Measurements from ENCODE around the gene TCF7L2.
"Not testable (repeated sequence)": the region's sequence is repeated elsewhere in the genome, so short reads cannot be mapped to it uniquely, and the experiment has no call there.

TCF7L2 gene

DNA sequence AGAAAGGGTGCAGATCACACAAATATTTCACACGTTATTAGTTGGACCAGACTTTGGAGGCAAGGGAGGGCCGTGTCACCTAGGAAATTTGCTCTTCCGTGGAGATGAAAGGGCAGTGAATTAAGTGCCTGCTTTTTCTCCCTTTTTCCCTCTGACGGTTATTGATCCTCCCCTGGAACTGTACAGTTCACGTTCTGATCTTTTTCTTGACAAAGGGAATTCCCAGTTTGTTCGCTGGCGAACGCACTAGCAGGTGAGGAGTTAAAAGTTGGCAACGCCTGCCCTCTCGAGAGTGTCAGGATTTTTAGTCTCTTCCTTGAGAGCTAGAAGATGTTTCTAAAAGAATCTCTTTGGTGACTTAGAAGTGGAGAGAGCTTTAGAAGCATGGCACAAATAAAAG lies 111.5 kb downstream of the TCF7L2 start:
- DNase-seq, result no peak

DNA sequence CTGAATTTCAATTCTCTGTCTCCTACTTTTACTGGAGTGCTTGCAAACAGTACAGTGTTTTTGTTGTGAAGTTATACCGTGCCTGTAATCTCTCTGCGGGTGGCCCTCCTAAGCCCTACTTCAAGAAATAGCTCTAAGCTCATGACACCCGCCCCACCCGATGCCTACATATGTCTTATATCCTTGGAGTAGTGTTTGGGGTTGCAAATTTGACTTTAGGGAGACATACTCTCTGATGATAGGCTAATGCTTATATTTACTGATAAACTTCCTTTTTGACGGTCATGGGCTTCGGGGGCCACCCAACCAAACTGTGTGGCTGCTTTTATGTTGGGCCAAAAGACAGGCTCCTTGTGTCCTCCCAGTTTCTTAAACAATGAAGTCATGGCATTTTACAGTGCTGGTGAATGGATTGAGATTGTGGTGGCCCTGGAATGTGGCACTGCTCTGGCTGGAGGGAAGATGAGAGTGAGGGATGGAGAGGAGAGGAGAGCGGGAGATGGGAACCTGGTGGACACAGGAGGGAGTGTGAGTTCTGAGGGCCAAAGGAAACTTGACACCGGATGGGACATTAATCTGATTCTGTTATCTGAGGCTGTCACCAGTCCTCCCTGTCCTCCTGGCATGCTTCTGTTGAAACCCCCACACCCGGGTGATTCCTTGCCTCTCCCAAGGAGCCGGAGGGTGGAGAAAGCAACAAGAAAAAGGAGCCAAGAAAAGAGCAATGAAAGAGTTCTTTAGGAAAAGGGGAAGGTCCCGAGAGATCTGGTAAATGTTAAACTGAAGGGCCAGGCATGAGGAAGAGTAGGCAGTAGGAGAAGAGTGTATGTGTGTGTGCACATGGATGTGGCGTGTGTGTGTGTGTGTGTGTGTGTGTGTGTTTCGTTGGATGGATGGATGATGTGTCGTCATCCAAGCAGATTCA lies 113.3 kb downstream of the TCF7L2 start:
- DNase-seq, result no peak

DNA sequence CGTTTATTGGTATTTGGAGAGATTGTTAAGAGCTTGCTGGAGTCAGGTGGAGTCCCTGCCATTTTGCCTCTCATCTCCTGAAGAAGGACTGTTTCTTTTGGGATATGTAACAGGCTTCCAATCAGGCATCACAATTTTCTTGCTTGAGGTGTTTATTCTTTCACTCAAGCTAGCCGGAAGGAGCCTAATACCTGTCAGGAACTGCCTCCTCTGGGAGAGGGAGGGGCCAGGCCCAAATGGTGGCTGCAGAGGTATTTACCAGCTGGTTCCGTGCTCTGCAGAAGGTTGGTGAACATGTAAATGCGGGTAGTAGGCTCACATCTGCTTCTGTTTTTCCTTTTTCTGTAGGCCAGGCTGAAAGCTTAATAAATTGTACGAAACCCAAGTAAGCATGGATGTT lies 114.0 kb downstream of the TCF7L2 start:
- no peak for DNase-seq

DNA sequence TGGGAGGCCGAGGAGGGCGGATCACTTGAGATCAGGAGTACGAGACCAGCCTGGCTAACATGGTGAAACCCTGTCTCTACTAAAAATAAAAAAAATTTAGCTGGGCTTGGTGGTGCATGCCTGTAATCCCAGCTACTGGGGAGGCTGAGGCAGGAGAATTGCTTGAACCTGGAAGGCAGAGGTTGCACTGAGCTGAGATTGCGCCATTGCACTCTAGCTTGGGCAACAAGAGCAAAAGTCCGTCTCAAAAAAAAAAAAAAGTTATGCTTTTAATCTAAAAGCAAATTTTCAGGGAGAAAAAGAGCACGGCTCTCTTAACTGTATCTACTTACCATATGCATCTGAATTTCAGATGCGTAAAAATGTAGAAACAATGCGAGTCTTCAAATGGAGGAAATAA lies 116.1 kb downstream of the TCF7L2 start:
- DNase-seq, result not testable (repeated sequence)

DNA sequence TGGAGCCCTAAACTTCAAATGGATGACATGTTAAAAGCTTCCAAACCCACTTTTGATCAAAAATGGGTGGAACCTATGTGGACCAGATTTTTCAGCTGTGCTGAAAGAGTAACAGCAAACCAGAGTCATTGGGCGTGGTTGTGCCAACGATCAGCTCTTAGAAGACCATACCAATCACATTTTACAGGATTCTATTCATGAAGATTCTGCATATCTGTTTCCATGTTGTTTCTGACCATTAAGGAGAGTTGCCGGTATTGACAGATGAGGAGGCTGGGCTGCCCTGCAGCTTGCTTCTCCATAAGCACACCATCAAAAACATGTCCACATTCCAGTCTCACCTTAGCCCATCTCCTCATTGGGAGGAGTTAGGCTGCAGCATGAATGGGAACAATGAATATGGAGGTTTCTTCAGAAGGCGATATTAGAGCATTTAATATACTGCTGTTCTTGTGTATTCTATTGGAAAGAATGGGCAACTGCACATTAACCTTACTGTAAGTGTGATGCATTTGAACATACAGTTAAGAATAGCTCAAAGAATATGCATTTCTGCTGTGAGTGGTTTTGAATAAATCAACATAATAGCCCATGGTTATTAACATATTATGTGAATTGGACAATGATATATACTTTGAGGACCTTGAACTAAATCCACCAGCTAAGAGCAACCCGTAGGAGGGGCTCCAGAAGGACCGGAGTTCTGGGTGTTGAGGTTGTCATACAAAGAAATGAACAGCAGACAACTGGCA lies 116.7 kb downstream of the TCF7L2 start:
- DNase-seq, result no peak

DNA sequence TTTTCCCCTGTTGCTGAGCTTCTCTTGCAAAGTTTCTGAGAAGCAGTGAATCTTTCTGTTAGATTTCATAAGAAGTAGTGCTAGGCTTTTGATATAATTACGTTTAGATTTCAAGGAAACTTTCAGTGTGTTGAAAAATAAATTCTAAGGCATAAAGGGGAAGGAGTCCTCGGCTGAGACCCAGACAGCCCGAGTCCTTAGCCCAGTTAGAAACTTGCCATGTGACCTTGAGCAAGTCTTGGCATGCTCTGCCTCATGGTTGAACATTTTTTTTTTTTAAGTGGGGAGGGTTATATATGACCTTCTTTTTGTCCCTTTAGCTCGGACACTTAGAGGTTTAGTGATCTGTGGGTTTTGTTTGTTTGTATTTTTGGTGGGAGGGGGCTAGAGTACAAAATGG lies 117.5 kb downstream of the TCF7L2 start:
- DNase-seq, result no peak

DNA sequence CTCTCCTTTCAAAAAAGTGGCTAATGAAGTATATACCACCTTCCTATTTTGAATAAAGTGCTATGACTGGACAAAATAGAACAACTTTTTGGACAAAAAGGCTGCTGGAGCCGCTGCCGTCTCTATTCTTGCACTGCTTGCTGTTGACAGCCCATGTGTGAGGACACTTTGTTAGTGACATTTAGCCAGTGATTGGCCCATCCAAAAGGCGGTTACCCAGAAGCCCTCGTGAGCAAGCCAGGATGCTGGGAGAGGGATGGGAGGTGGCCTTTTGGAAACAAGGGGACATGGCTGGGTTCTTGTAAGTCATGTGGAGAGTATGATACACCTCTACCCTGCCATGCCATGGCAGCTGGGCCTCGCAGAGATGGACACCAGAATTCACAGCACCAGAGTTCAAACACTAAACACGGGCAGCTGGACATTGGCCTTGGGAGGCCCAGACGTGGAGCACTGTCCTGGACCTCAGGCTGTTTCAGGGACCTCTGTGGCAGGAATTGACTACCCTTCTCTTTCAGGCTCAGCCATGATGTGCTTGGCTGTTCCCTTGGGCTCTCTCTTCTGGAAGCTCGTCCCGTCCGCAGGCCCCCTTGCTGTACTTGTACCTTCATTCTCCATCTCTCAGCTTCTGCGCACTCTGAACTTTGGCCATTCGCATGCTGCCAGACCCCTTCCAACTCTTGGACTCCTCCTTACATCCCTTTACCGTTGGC lies 118.3 kb downstream of the TCF7L2 start:
- no peak for DNase-seq

DNA sequence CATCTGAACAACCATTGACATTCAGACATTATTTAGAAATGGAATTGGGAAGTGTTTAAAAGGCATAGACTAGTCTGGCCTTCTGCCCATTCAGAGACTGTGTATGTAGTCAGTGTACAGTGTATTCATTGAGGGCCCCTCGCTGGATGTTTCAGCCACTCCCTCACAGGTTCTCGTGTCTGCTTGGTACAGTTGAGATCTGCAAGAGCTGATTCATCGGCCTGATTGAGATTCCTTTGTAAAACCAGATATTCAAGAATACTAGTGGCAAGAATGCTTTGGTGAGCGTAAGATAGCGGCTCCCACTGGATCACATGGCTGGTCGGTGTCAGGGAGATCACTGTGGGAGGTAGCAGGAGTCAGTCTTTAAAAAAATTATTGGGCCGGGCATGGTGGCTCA lies 119.5 kb downstream of the TCF7L2 start:
- no peak for DNase-seq

DNA sequence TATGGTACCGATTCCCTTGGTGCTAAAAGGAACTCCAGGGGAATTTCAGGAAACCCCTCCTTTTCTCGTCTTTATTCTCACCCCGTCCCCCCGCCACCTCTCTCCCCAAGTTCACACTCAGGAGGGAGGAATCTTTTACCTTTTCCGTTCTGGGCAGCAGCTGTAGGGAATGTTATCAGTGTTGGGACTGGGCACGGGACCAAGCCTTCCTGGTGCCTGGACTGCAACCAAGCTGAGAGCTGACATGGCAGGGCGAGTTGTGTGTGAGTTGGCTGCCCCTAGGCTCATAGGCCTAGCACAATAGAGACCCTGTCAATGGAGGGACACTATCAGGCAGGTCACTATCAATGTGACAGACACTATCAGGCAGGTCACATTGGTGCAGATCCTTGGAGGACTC lies 121.4 kb downstream of the TCF7L2 start:
- DNase-seq, result peak in 3 of 56 donors; percentile 2 to 15 (median 6)

DNA sequence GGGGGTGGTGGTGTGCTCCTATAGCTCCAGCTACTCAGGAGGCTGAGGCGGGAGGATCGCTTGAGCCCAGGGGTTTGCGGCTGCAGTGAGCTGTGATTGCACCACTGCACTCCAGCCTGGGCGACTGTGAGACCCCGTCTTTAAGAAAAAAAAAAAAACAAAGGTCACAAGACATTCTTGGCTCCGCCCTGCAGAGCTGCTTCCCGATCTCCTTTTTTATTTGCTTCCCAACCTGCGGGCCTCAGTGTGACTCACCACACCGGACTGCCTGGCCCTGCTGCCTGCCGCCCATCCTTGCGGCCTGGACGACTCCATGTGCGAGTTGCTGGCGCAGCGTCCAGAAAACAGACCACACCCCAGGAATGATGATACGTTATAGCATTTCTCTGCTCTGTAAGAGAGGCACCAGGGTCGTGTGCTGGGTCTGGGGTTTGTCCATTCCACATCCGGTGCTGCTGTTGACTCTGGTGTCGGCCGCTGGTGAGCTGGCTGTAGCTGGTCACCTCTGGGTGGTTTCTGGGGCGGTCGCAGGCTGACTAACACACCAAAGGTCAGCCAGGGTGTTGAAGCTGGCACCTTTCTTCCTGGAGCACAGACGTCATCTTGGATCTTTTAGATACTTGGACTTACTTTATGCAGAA lies 123.6 kb downstream of the TCF7L2 start:
- DNase-seq, result no peak

DNA sequence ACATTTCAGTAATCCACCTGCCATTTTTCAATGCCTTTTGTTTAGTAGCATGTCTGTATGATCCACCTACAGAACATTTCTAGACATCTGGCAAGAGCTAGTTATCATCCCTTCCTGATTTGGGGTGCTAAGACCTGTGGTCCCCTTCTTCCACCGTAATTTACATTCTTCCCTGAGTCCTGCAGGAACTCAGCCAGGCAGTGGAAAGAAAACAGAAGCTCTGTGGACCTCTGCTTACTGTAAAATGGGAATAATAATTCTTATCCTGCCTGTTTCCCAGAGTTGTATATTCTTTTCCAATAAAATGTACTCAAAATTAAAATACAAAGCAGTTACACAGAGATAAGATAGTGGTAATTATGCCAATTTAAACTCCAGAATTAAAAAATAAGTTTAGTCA lies 126.9 kb downstream of the TCF7L2 start:
- DNase-seq, result no peak

DNA sequence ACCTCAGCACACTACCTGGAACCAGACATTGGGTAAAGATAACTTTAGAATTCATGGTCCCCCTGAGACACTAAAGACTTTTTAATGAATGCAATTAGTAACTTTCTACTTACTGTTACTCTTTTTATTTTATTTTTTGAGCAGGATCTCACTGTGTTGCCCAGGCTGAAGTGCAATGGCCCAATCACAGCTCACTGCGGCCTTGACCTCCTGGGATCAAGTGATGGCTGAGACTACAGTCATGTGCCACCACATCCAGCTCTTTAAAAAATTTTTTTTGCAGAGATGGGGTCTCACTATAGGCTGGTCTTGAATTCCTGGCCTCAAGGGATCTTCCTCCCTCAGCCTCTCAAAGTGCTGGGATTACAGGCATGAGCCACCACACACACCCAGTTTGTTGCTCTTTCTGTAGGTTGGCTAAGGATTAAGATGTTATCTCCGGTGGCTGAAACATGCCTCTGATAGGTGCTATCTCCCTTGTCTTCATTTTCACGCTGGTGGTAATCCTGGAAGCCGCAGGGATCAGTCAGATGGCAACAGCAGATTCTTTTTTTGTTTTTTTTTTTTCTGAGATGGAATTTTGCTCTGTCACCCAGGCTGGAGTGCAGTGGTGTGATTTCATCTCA lies 128.3 kb downstream of the TCF7L2 start:
- no peak for DNase-seq

DNA sequence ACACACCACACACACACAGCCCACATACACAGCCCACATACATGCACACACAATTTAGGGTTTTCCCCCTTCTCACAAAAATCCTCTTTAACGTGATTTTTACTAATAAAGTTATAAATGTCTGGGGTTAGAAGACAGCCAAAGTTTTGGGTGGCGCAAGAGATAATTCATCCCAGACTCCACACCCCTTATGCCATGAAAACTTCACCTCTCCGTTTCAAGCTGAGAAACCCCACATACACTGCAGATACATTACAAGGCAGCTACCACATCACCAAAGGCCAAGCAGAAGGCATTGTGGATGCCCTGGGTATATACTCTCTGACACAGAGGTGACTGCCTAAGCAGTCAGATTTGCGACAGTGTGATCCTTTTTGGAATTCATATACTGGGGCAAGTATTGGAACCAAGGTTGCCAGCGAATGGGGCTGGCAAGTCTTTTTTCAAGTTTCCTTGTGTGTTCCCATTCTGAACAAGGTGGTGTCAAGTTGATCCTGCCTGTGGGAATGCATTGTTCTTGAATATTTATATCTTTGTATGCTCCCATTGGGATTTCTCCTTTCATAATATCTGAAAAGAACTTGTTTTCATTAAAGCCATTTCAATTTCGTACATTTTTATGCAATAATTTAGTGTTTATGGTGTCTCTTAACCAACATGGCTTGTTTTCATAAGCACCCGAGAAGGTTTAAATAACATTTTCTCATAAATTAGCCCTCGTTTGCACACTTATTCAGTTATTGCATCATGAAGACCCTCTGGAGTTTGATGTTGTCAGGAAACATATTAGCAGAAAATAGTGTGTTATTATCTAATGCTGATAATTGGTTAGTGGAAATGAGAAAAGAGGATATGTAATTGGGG lies 130.2 kb downstream of the TCF7L2 start:
- no peak for DNase-seq

DNA sequence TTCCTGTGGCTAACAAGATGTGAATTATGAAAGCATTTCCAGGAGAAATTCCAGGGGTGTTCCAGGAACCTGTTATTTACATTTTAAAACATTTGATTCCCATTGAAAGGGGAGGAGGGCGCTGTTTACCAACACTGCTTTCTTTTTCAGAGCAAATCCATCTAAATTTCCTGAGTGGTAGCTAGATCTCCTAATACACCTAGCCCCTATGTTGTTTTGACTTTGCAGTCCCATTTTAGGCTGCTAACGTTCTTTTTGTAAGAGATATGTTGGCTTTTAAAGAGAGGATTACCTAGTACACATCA lies 130.8 kb downstream of the TCF7L2 start:
- DNase-seq, result no peak

DNA sequence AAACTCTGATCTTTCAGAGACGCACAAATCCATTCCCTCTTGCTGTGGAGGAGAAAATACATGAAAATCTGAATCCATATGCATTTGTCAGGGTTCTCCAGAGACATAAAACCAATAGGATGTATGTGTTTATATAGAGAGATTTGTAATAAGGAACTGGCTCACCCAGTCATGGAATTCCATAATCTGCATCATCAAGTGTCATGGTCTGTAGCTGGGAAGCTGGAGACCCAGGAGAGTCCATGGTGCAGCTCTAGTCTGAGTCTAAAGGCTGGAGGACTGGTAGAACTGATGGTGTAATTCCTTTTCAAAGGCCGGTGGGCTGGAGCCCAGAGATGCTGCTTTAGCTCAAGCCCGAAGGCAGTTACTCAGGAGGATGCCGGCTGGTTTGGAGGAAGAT lies 134.0 kb downstream of the TCF7L2 start:
- no peak for DNase-seq

DNA sequence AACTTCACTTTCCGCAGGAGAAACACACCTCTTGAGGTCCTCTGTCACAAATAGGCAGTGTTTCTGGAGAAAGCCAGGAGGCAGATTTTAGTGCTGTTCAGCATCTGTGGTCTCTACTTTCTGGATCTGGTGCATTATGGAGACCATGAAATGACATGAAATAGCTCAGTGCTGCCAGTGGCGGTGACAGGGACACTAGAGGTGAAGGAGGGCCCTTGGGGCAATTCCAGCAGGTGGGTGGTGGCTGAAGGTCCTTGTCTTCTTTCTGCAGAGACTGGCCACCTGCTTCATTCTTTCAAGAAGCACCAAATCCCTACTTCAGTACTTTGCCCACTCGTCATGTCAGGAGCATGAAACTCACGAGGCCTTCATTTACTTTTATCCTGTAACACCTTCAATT lies 135.7 kb downstream of the TCF7L2 start:
- DNase-seq, result no peak

DNA sequence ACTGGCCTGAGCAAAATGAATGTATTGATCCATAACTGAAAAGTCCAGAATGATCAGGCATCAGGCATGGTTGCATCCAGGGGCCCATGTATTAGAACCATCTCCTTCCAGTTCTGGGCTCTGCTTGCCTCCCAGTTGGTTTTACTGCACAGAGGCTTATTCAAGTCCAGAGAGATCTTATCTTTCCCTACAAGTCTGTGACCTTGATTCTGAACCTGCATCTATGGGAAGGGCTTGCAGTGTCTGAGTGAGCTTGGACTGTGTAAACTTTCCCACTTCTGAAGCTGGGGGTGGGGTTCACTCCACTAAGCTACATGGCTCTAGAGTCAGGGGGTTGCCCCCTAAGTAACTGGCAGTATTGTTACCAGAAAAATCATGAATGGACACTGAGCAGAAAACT lies 136.2 kb downstream of the TCF7L2 start:
- DNase-seq, result no peak

DNA sequence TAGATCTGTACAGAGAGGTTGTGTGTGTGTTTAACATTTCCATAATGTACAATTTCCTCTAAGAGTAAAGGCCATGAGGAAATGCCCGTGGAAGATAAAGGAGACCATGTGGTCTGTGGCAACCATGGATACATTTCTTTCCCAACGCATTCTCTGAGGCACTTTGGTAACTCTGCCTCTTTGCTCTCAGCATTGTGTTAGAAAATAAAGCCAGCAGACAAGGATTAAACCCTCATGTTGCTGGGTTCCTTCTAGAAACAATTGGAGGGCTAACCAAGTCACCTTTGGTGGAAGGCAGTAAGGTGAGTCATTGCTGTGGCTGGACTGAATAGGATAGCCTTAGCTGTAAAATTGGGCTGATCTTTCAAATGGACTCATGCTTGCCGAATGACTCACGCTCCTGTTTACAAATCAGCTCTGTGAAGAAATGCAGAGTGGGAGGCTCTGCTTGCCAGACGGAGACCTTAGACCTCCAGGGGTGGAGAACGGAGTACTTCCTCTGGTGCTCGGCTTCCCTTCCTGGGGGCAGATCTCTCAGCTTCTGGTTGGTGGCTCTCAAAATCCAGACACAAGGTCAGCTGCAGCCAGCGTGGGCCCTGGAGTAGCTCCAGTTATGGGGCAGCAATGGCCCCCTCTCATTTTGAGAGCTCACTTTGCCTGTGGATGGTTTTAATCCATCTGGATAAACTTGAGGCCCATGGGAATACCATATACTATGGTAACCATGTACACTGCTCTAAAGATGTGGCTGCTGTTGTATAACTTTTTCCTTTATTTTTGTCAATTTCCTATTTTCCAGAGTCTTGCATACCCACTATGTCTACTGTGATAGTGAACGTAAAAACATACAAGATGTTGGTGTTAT lies 137.3 kb downstream of the TCF7L2 start:
- DNase-seq, result no peak

DNA sequence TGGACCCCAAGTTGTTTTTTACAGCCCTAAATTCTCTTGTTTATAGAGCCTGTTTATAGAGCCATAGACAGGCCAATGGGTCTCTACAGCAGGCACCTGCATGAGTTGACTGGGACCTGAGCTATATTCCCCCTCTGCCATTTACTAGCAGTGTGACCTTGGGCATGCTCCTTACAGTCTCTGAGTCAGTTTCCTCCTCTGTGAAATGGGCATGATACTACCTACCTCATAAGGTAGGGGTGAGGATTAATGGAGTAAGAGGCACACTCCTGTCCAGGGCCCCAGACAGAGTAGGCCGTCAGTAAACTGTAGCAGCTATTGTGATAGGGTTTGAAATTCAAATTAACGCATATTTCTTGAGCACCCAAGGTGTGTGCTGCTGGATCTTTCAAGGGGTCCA lies 138.1 kb downstream of the TCF7L2 start:
- no peak for DNase-seq
